Gastroesophageal sphincter (tissue), 4 donors: ENCODE results near the gene GASK1B. TPM values are rescaled to one million over a fixed set of nuclear protein-coding genes. Genes with fewer than 3 reads are reported as not detected.

ENCODE experiments used
- ATAC-seq: fragments of 150-250 bp; one replicate; pipeline ENCODE4 v1.9.1; 2016; ENCODE audit warnings: mild to moderate bottlenecking, moderate library complexity
- H3K27ac ChIP-seq, 4 donors: fragments of 200-600 bp; sonication (generic) in 3 of 4; 1 replicate in 3 of 4; 2 replicates in 1 of 4; pipeline ENCODE4 v1.5.1; 2016 to 2019
- H3K27me3 ChIP-seq: fragments of 200-600 bp; sonication (generic); one replicate; pipeline ENCODE4 v1.5.1; 2019
- H3K36me3 ChIP-seq, 2 donors: fragments of 200-600 bp; sonication (generic); one replicate each; pipeline ENCODE4 v1.5.1; 2019; ENCODE audit warnings: control low read depth in 1 of 2
- H3K4me1 ChIP-seq, 3 donors: fragments of 200-600 bp; sonication (generic); 1 replicate in 2 of 3; 2 replicates in 1 of 3; pipeline ENCODE4 v1.5.1; 2016 to 2019; ENCODE audit warnings: control low read depth in 2 of 3
- H3K4me3 ChIP-seq, 2 donors: fragments of 200-600 bp; sonication (generic); one replicate each; pipeline ENCODE4 v1.5.1; 2019; ENCODE audit warnings: mild to moderate bottlenecking in 1 of 2, moderate library complexity in 1 of 2
- H3K9me3 ChIP-seq, 3 donors: fragments of 200-600 bp; sonication (generic); one replicate each; pipeline ENCODE4 v1.5.1; 2017 to 2019; ENCODE audit warnings: control low read depth in 2 of 3
- EP300 ChIP-seq: sonication (generic); formaldehyde crosslinking; IDR thresholded peaks from one replicate; pipeline ENCODE4 v1.6.1; 2017; ENCODE audit warnings: antibody characterized with exemption, mild to moderate bottlenecking
- POLR2A ChIP-seq, 2 donors: fragments of 450-650 bp; IDR thresholded peaks; one replicate each; pipeline ENCODE4 v1.6.1; 2017; ENCODE audit warnings: antibody characterized with exemption in 2 of 2, mild to moderate bottlenecking in 2 of 2, moderate library complexity in 1 of 2
- POLR2AphosphoS5 ChIP-seq: sonication (generic); formaldehyde crosslinking; IDR thresholded peaks from one replicate; pipeline ENCODE4 v1.6.1; 2017; ENCODE audit warnings: antibody characterized with exemption
- WGBS, 2 donors: methylation state at CpG; one replicate each; pipeline ENCODE4 v1.1.5; 2018; ENCODE audit warnings: low coverage in 1 of 2; 5-methylcytosine and 5-hydroxymethylcytosine counted together
- total RNA-seq, 4 donors: library from RNA; depleted of rRNA; stranded (reverse); fragments of >200 nt; gene quantifications; one replicate each; pipeline ENCODE4 v1.1.0, GENCODE V29; 2016
- TF ChIP-seq, protein P1 (sequence below), 4 experiments: fragments of 200-600 bp in 2 of 4; fragments of 450-650 bp in 2 of 4; sonication (generic) in 1 of 4; IDR thresholded peaks; one replicate each; pipeline ENCODE4 v1.5.1; 2017 to 2019; ENCODE audit warnings: antibody characterized with exemption in 4 of 4, mild to moderate bottlenecking in 2 of 4, moderate library complexity in 2 of 4

GASK1B gene
- total RNA-seq, 4 donors from 2014 or later, result 33.8 to 66.6 (median 42.0) TPM

DNA sequence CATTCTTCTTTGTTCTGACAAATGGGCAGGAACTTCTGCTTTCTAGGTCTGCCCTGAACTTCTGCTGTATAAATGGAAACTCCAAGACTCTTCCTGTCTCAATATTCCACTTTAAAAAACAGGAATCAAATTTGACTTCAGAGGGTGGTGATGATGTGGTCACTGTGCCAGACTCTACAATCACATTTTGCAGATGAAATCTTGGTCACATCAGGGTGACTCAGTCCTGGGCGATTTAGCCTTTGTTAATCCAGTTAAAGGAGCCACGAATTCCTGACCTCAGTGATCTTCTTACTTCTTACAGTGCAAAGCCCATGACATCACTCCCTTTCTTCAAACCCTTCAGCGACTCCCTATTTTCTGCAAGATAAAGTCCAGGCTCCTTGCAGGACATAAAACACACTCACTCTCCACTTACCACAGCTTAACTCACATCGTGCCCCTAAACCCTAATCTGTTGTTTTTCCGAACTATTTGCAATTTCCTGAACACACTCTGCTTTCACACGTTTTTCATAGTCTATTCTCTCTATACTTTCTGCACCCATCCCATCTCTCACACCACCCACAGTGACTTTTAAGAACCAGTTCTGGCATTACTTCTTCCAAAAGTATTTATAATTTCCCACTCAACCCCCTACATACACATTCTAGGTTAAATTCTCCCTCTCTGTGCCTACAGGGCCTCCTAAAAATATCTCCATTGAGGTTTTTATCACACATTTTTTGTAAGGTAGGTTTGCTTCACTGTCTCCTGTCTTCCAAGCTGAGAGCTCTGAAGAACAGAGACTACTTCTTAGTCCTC lies 11.1 kb downstream of the GASK1B start:
- no peaks in the 10 kb centered on the region for H3K9me3 ChIP-seq
- H3K36me3 ChIP-seq, result no peaks in the 10 kb centered on the region
- no peak overlapping the region for H3K4me3 ChIP-seq
- H3K27me3 ChIP-seq, result no peaks in the 10 kb centered on the region
- peaks cover 0 to 64% (median 3%) of the 10 kb centered on the region in 3 donors for H3K4me1 ChIP-seq
- TF ChIP-seq EP300, result no peak
- peak; percentile 51 for TF ChIP-seq POLR2AphosphoS5
- 17 to 42% methylated on average over 5 to 6 of the region's 6 CpGs for WGBS, 2 donors
- ATAC-seq, result peak; percentile 92
- peak overlapping the region in 3 of 4 donors; percentile 9 to 61 (median 52) for H3K27ac ChIP-seq

DNA sequence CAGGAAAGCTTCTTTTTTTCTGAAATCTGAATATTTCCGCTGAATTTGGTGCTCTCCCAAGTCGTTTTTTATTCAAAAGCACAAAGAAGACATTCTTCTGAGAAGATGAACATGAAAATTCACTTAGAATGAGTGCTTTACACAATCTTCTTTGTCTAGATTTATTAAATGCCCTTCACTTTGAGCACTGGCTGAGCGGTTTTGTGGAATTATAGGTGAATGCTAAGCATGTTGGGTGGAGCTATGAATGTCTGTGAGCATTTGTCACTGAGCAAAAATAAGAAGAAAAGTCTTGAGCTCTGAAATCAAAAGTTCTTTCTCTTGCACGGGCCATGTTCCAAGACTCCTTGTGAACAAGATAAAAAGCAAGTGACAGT lies 13.1 kb downstream of the GASK1B start:
- H3K36me3 ChIP-seq, result no peaks in the 10 kb centered on the region
- H3K4me1 ChIP-seq, result peaks cover 0 to 53% (median 3%) of the 10 kb centered on the region in 3 donors
- H3K9me3 ChIP-seq, result no peaks in the 10 kb centered on the region
- H3K27ac ChIP-seq, result peak overlapping the region in 1 of 4 donors; percentile 42
- no peaks in the 10 kb centered on the region for H3K27me3 ChIP-seq
- WGBS, 2 donors, result 50 to 57% methylated on average over 4 of the region's 4 CpGs
- TF ChIP-seq, protein P1, sequence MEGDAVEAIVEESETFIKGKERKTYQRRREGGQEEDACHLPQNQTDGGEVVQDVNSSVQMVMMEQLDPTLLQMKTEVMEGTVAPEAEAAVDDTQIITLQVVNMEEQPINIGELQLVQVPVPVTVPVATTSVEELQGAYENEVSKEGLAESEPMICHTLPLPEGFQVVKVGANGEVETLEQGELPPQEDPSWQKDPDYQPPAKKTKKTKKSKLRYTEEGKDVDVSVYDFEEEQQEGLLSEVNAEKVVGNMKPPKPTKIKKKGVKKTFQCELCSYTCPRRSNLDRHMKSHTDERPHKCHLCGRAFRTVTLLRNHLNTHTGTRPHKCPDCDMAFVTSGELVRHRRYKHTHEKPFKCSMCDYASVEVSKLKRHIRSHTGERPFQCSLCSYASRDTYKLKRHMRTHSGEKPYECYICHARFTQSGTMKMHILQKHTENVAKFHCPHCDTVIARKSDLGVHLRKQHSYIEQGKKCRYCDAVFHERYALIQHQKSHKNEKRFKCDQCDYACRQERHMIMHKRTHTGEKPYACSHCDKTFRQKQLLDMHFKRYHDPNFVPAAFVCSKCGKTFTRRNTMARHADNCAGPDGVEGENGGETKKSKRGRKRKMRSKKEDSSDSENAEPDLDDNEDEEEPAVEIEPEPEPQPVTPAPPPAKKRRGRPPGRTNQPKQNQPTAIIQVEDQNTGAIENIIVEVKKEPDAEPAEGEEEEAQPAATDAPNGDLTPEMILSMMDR (IDR thresholded peaks at IDR 0.05), result no peak
- H3K4me3 ChIP-seq, result no peak overlapping the region
- ATAC-seq, result no peak

DNA sequence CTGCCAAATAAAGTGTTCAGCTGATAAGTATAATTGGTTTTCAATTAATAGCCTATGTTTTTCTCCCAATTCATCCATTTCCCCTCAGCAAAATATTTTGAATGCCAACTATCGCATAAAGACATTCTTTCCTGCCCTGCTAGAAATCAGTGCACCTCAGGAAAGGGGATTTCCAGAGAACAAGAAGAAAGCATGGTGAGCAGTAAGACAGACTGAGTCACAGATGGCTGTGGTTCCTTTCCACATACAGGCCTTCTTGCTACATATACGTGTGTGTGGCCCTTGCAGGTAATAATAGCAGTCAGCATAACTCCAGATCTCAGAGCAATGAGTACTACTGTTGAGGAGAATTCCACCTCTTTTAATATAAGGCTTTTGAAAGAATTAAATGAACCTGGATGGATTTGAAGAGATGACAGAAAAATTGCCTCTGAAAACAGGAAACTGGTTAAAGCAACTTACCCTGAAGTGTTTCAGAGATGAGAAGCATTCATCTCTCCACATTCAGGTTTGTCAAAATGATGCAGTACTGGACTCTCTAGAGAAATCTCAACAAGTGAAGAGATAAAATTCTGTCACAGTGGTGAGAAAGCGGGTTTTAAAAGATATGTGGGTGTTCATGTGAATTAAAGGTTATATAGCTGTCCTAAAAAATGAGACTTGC lies 13.6 kb downstream of the GASK1B start:
- Histone ChIP-seq H3K27me3 (no peaks in the 10 kb centered on the region), H3K36me3 (no peaks in the 10 kb centered on the region), H3K4me3 (no peak overlapping the region), H3K4me1 (peaks cover 0 to 49% (median 3%) of the 10 kb centered on the region in 3 donors), H3K9me3 (no peaks in the 10 kb centered on the region), H3K27ac (peak overlapping the region in 1 of 4 donors; percentile 42)
- TF ChIP-seq, protein P1 (IDR thresholded peaks at IDR 0.05), result no peak
- TF ChIP-seq POLR2AphosphoS5 (no peak), POLR2A (IDR thresholded peaks at IDR 0.05) (no peak), EP300 (no peak)
- 27 to 50% methylated on average over 2 to 3 of the region's 3 CpGs for WGBS, 2 donors
- no peak for ATAC-seq

DNA sequence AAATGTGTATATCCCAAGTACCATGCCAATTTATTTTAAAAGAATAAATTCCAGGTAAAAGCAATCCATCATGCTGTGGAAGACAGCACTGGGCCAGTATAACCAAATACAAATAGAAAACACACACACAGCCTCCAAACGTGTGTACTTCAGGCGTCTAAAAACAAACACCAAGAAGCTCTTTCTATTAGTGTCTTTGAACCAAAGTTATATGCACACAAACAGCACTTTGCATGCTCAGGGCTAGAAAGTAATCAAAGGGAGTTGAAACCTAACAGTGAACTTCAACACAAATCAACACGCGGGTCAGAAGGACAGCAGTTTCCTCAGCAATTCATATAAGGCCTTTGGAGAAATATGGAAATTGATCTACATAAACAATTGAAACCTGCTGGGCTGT lies 15.4 kb downstream of the GASK1B start:
- H3K4me1 ChIP-seq, result peaks cover 0 to 49% (median 3%) of the 10 kb centered on the region in 3 donors
- H3K27me3 ChIP-seq, result no peaks in the 10 kb centered on the region
- TF ChIP-seq, protein P1 (IDR thresholded peaks at IDR 0.05), result no peak
- TF ChIP-seq EP300 (no peak), POLR2AphosphoS5 (no peak), POLR2A (IDR thresholded peaks at IDR 0.05) (no peak)
- H3K36me3 ChIP-seq, result no peaks in the 10 kb centered on the region
- H3K4me3 ChIP-seq, result no peak overlapping the region
- WGBS, 2 donors, result 61 to 84% methylated on average over 2 to 4 of the region's 4 CpGs
- H3K27ac ChIP-seq, result no peak overlapping the region
- no peaks in the 10 kb centered on the region for H3K9me3 ChIP-seq
- no peak for ATAC-seq

DNA sequence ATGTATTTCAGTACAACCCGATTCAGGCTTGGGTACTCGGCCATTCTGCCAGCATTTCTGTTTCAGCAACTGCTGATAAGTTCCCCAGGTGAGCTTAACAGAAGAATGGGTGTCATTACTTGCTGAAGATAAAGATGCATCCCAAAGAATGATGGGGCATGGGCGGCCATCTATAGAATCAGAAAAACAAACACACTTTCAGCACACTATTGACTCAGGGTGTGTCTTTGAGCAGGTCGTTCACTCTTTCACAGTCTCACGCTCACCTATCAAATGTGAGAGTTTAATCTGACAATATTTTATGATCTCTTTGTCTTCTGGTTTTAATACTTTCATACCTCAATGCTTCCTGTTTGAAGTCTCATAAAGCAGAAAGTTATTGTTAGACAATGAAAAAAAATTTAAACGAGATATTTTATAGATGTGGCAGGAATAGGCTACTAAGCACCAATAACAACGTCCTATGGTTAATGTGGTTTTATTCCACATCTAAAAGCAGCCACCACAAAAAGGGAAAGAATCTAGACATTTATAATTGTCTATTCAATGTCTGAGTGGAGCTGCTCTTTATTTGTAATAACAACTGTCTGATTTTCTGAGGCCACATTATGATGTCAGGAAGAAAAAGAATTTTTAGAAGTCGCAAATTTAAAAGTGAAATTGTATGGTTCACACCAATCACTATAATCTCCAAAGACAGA lies 17.0 kb downstream of the GASK1B start:
- Histone ChIP-seq H3K27ac (no peak overlapping the region), H3K9me3 (no peaks in the 10 kb centered on the region), H3K36me3 (peaks cover 0 to 5% of the 10 kb centered on the region in 2 donors), H3K4me3 (no peak overlapping the region), H3K4me1 (peaks cover 0 to 37% (median 3%) of the 10 kb centered on the region in 3 donors), H3K27me3 (no peaks in the 10 kb centered on the region)
- WGBS, 2 donors, result 76 to 79% methylated on average over 7 to 8 of the region's 8 CpGs
- TF ChIP-seq, protein P1 (IDR thresholded peaks at IDR 0.05), result no peak
- TF ChIP-seq POLR2AphosphoS5 (no peak), POLR2A (IDR thresholded peaks at IDR 0.05) (no peak), EP300 (no peak)
- ATAC-seq, result no peak
